UCSD-AML1 (cell line): ENCODE results near the gene RGS5.
"Not testable (repeated sequence)": the region's sequence is repeated elsewhere in the genome, so short reads cannot be mapped to it uniquely, and the experiment has no call there.

Source experiments
- DNase-seq: peaks from one replicate; lab custom pipeline; 2025; ENCODE audit not compliant: unreplicated experiment; lab: John Stamatoyannopoulos, UW

The RGS5 gene

GRCh38 chr1:163202833-163203451, at the start of gene RGS5:
Gene RGS5 (minus strand): TSS chr1:163202916. CDS start chr1:163202835, 81 bp downstream.
- no peak for DNase-seq

- no peak for DNase-seq
Observed at GRCh38 chr1:163250382-163250974, 47.8 kb upstream of the RGS5 start.

GRCh38 chr1:163248064-163248463, 45.3 kb upstream of the RGS5 start:
- no peak for DNase-seq

- not testable (repeated sequence) for DNase-seq
Observed at GRCh38 chr1:163244648-163245047, 41.9 kb upstream of the RGS5 start.

- no peak for DNase-seq
Observed at GRCh38 chr1:163241746-163242145, 39.0 kb upstream of the RGS5 start.

- DNase-seq = no peak
Observed at GRCh38 chr1:163240705-163241104, 38.0 kb upstream of the RGS5 start.

GRCh38 chr1:163233643-163234042, 30.9 kb upstream of the RGS5 start:
- not testable (repeated sequence) for DNase-seq

- no peak for DNase-seq
Observed at GRCh38 chr1:163231385-163231784, 28.7 kb upstream of the RGS5 start.

- DNase-seq = no peak
Observed at GRCh38 chr1:163230827-163231226, 28.1 kb upstream of the RGS5 start.

- not testable (repeated sequence) for DNase-seq
Observed at GRCh38 chr1:163228271-163228670, 25.6 kb upstream of the RGS5 start.

- no peak for DNase-seq
Observed at GRCh38 chr1:163227126-163227525, 24.4 kb upstream of the RGS5 start.

- no peak for DNase-seq
Observed at GRCh38 chr1:163213626-163214025, 10.9 kb upstream of the RGS5 start.

GRCh38 chr1:163211667-163212066, 9.0 kb upstream of the RGS5 start:
- DNase-seq = no peak

- DNase-seq = no peak
Observed at GRCh38 chr1:163205513-163205912, 2.8 kb upstream of the RGS5 start.

- no peak for DNase-seq
Observed at GRCh38 chr1:163203561-163203960, 845 bp upstream of the RGS5 start.

GRCh38 chr1:163201906-163202305, 810 bp downstream of the RGS5 start:
- no peak for DNase-seq

GRCh38 chr1:163197022-163197421, 5.7 kb downstream of the RGS5 start:
- no peak for DNase-seq

GRCh38 chr1:163196449-163196787, 6.3 kb downstream of the RGS5 start:
- DNase-seq = no peak

GRCh38 chr1:163195728-163196448, 6.8 kb downstream of the RGS5 start:
- DNase-seq = no peak

GRCh38 chr1:163191301-163191700, 11.4 kb downstream of the RGS5 start:
- no peak for DNase-seq

GRCh38 chr1:163188947-163189346, 13.8 kb downstream of the RGS5 start:
- no peak for DNase-seq

- no peak for DNase-seq
Observed at GRCh38 chr1:163187849-163188248, 14.9 kb downstream of the RGS5 start.
